UCSD-AML1 (cell line): Measurements from ENCODE around the gene FADS3.

ENCODE experiments used
- DNase-seq: peaks from one replicate; lab custom pipeline; 2025; ENCODE audit not compliant: unreplicated experiment; lab: John Stamatoyannopoulos, UW

Gene FADS3

DNA sequence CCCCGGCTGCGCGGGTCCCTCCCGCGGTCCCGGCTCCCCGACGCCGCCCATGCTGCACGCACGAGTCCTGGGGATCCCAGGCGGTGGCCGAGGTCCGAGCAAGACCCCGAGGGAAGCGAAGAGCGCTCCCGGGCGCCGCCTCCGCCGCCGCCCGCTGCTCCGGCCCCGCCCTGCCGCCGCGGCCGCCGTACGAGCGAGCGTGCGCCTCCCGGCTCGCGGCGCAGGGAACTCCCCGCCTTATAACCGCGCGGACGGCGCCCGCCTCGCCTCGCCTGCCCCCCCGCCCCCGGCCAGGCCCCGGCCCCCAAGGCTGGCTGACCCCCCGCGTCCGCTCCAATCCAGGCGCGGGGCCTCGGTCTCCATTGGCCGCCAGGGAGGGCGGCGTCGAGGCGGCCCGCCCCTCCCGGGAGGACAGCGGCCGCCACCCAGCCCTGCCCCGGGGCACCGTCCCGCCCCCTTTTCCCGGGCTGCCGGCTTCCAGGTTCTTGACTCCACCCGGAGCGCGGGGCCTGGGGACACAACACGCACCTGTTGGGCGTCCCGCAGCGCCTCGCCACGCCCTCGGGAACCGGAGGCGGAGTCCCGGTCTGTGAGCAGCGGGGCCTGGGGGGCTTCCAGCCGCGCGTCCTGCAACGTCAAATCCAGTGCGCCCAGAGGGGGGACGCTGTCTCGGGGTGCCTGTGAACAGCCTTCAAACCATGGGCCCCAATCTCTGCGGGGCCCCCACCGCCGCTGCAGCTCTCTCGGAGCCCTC lies at the start of gene FADS3:
Gene FADS3, minus strand, starts transcription at position 215 of the 754 bp plus-strand sequence. Its CDS starts 164 bp downstream, at position 51.
- peak; percentile 78 for DNase-seq

- no peak for DNase-seq
These were observed 49.1 kb upstream of the FADS3 start for GRCh38 chr11:61940466-61940865.

- no peak for DNase-seq
These were observed 44.5 kb upstream of the FADS3 start for GRCh38 chr11:61935861-61936260.

DNA sequence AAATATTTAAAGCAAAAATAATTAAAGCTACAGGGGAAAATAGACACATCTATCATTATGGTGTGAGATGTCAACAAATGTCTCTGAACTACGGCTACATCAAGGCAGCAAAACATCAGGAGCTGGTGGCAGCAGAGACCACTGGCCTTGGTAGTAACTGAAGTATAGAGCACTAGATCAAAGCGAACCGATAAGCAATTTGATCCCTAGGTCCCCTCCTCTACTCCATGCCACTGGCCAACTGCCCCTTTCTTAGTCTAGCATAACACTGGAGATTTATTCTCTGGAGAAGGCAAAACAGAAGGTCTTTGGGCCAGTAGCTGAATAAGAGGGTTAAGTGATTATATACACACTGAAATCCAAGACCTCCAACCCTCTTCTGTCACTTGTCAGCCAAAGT lies 39.6 kb upstream of the FADS3 start:
- no peak for DNase-seq

DNA sequence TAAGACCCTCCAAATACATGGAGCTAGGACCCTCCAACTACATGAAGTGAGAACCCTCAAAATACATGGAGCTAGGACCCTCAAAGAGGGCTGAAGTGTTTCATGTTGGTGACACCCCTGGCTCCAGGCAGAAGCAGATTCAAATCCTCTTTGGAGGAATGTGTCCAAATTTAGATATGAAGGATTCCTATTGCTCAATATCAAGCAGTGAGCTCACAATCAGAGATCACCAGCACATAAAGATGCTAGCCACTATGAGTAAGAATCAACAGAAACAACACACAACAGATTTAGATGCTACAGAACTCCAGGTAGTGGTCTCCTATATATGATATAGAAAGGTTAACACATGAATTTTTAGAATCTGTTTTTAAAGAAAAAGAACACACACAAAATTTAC lies 37.3 kb upstream of the FADS3 start:
- DNase-seq, result no peak

GRCh38 chr11:61927501-61927900 lies 36.2 kb upstream of the FADS3 start:
- no peak for DNase-seq

- DNase-seq, result no peak
These were observed 34.9 kb upstream of the FADS3 start for GRCh38 chr11:61926235-61926634.

DNA sequence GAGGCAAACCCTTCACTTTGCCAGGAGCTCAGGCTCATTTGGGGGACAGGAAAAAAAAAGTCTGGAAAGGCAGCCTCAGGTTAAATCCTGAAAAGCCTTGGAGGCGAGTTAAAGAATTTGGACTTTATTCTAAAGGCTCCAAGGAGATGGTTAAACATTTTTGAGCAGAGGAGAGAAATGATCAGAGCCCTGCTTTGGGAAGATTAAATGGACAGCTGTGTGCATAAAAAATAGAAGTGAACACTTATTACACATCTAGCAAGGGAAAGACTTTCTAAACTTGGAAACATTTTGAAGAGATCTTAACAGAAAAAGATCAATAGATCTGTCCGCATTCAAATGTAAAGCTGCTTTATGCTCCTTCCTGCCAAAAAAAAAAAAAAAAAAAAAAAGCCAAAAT lies 34.4 kb upstream of the FADS3 start:
- no peak for DNase-seq

DNA sequence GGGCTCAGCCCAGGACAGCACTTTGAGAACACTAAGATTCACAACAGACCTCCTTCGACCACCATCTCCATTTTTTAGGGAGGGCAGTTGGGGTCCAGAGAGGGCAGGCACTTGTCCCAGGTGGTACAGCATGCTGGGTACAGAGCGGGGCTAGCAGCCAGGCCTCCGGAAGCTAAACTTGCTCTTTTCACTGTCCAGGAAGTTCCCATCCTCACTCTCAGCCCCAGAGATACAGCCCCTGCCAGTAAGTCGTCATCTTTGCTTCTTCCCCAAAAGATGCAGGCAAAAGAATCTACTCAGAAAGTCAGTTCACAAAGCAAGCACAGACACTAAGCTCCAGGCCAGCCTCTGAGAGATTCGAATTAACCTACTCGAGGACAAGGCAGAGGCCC lies 32.7 kb upstream of the FADS3 start:
- no peak for DNase-seq

- peak; percentile 75 for DNase-seq
These were observed 32.1 kb upstream of the FADS3 start for GRCh38 chr11:61923166-61924063.

- peak; percentile 84 for DNase-seq
These were observed 31.2 kb upstream of the FADS3 start for GRCh38 chr11:61922539-61922938.

DNA sequence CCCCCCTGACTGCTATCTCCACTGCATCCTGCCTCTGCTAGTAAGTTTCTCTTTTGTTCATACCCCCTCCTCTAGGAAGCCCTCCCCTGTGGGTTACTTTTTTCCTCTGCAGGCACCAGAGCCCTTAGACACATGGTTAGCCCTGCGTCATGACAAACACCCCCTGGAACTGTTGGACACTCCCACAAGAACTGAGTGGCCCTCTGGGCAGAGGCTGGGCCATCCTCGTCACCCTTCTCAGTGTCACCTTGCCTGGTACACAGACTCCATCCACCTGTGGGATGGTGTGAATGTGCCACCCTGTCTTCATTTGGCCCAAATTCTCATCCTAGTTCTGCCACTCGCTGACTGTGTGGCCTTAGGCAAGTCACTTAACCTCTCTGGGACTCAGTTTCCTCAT lies 30.1 kb upstream of the FADS3 start:
- DNase-seq, result no peak

GRCh38 chr11:61919705-61920631 lies 28.6 kb upstream of the FADS3 start:
- DNase-seq, result no peak

GRCh38 chr11:61918938-61919704 lies 27.8 kb upstream of the FADS3 start:
- DNase-seq, result no peak

- no peak for DNase-seq
These were observed 27.0 kb upstream of the FADS3 start for GRCh38 chr11:61918251-61918937.

- peak; percentile 66 for DNase-seq
These were observed 26.2 kb upstream of the FADS3 start, which contains the start of gene RAB3IL1 for GRCh38 chr11:61917334-61918109. Gene RAB3IL1, minus strand, starts transcription at chr11:61917566. Its CDS starts 199 bp downstream, at chr11:61917367.

DNA sequence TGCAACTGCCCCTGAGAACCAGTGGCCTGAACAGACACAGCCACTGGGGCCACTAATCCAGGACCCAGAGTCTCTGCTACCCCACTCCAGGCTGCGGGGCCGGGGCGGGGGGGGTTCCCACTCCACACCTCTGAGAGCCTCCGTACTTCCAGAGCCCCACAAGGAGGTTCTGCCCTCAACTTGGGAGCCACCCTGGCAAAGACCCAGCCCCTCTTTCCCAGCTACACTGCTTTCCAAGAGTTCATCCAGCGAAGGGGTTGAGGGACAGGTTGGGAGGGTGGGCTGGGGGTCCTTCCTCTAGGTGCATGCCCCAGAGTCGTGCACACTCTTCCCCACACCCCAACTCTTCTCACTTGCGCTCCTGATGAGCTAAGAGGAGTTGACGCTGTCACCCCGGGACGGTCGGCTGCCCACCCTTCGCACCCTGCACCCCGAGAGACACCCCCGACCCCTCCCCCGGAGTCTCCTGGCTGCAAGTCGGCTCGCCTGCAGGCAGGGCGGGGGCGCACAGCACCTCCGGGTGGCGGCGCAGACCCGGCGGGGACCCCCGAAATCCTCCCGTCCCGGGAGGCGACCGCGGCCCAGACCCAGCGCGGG lies 25.5 kb upstream of the FADS3 start:
- DNase-seq, result no peak

DNA sequence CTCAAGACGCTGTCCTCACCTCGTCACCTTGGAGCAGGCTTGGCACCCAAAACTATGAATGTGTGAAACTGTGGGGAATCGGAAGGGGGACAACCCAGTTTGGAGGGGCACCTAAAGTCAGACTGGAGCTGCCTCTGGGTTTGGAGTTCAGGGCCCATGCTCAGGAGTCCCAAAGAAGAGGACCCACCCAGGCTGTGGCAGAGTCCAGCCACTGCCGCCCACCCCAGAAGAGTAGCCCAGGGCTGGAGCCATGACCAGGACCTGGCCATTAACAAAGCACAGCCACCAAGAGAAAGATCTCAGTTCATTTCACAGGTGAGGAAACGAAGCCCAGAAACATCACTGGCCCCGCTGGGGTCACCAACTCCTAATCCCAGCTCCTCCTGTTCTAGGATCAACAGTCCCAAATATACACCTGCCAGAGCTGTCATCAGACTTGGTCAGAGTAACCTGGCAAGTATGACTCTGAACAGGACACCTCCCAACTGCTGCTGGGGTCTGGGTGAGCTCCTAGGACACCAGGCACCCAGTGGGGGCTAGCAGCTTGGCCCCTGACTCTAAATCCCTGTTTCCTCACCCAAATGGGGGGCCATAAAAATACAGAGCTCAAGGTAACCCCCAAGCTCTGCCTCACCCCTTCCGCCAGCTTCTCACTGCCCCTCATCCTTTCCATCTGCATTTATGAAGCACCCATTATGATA lies 23.3 kb upstream of the FADS3 start:
- no peak for DNase-seq
